Activated naive CD8-positive, alpha-beta T cell treated with anti-CD3 and anti-CD28 coated beads, Interleukin-2, amount 50 U/mL, for 16 hours (primary cell): Measurements from ENCODE around the gene RAPGEF3.
A peak's percentile ranks its signal among the peaks of the same experiment; 100 is the strongest.

Experiments used
- DNase-seq: peaks from one replicate; pipeline ENCODE4 v3.0.0-alpha.2; 2020; ENCODE audit warnings: low read depth, low spot score

RAPGEF3 gene

GRCh38 chr12:47758834-47759690 is at the start of gene RAPGEF3:
Gene RAPGEF3, minus strand, starts transcription at chr12:47758880. Its CDS starts 324 bp downstream, at chr12:47758556.
- DNase-seq, result peak; percentile 25

GRCh38 chr12:47808050-47808449 is 49.4 kb upstream of the RAPGEF3 start:
- peak; percentile 57 for DNase-seq

GRCh38 chr12:47807338-47807737 is 48.7 kb upstream of the RAPGEF3 start:
- DNase-seq, result no peak

DNA sequence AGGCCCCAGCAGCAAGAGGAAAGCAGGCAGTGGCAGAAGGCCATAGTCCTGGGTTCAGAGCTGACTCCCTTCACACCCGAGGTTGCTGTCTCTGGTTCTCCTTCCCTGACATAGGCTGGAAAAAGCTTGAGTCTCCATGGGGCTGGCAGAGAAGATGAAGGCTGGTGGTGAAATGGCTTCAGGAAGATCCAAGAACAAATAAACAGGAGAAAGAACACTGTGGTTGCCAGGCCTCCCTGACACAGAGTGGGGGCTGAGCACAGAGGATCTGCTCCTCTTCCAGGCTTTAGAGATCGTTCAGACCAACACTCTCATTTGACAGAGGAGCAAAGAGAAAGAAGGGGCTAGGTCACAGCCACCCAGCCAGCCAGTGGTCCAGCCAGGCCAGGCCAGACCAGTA is 46.7 kb upstream of the RAPGEF3 start:
- DNase-seq, result no peak

DNA sequence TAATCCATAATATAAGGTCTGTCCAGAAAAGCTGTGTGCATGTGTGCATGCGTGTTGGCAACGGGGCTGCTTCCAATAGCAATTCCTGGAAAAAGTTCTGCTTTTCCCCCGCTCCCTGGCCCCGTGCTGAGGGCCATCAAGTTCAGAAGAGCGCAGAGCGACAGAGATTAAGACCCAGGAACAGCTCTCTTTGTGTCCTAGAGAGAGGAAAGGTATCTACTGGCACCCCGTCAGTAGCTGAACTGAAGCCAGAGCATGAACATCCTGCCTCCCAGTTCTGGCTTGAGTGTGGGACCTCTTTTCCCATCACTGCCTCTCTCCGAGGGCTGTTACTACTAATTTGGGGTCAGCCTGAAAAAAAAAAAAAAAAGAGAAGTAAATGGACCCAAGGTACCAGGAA is 45.5 kb upstream of the RAPGEF3 start:
- DNase-seq, result no peak

DNA sequence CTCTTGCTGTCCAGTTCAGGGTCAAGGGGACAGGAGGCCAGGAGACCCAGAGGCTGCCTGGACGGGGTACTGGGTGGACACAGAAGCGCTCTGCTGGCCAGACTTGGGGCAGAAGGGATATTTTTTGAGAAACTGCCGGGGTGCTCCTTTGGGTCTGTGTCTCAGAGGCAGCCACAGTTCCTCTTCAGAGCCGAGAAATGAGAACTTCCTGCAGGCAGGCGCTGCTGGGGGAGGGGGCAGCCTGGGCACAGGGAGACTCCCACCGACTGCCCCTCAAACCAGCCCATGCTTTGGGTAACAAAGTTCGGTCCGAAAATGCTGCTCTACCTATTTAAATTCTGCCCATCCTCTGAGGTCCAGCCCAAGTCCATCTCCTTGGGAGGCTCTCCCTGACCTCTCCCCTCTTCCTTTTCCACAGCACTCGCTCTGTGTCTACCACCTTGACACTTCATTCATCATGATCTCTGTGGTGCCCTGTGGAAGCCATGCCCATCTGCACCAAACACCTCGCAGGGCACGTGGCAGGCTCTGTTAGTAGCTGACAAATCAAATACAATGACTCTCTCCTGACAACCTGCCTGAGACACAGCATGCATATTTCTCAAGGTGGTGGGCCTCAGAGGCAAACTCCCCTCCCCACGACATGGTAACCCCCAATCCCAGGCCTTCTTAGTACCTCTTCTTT is 44.7 kb upstream of the RAPGEF3 start:
- DNase-seq, result no peak

- DNase-seq, result no peak
Measured at GRCh38 chr12:47802312-47802711, 43.6 kb upstream of the RAPGEF3 start.

- no peak for DNase-seq
Measured at GRCh38 chr12:47801904-47802246, 43.2 kb upstream of the RAPGEF3 start.

DNA sequence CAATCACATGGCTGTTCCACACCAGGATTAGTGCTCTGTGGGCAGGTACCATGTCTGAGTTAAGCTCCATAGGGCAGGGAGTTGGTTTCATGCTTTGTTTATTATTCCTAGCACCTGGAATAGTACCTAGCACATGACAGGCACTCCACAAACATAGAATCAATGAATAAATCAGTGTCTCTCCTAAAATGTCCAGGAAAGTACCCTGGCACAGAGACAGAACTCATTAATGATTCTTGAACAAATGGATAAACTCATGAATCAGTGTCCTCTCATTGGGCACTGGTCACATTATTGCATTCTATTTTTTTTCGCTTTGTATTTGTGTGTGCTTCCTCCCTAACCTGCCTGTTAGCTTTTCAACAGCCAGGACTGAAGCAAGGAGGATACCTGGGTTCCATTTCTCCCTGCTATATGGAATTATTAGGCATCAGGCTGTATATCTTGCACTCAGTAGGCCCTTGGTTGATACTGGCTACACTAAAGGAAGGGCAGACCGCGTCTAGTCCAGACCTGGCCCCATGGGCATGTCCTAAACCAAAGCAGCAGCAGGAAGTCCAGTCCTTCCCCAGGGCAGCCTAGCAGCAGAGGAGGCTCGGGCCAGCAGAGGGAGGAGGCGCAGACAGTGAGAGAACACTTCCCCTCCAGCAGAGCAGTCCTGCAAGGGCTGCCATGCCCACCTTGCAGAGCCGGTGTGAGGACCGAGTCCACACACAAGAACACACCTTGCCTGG is 42.7 kb upstream of the RAPGEF3 start:
- DNase-seq, result no peak

GRCh38 chr12:47800582-47800981 is 41.9 kb upstream of the RAPGEF3 start:
- DNase-seq, result no peak

- no peak for DNase-seq
Measured at GRCh38 chr12:47799357-47799955, 40.8 kb upstream of the RAPGEF3 start.

DNA sequence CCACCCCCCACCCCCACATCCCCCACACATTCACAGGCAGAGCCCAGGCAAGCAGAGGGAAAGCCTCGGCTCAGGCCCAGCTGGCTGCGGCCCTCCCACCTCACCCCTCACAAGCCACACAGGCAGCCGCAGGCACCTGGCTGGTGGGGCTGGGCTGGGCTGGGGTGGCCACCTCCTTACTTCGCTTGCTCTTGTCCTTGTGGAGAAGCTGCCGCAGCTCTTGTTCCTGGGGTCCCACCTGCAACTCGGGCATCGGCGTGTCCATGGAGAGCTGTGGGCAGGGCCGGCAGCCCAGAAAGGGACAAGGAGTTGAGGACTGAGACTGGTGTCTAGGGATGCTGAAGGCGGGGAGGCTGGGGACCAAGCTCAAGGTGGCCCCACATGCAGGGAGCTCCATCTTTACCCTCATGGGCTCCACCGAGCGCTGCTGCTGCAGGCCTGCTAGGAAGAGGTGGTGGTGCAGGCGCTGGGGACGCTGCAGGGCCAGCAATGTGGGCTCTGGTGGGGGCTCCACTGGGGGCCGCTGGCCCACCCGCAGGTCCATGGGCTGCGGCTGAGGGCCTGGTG is 39.8 kb upstream of the RAPGEF3 start:
- DNase-seq, result no peak

DNA sequence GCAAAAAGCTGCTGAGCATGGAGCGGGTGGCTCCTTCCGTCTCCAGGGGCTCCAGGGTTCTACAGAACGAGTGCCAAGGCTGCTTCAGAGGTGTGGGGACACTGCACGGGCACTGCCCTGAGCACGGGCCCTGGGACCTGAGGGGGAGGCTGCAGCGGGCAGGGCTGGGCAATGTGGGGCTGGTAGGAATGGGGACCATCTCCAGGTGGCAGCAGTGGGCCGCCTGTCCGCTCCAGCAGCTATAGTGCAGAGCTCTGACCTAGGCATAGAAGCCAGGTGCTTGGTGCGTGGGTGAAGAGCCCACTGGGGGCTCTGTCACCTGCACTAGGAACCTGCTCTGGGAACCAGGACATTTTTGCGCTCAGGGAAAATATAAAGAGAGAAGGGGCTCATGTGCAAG is 38.8 kb upstream of the RAPGEF3 start:
- DNase-seq, result no peak

- DNase-seq, result no peak
Measured at GRCh38 chr12:47795814-47796411, 37.2 kb upstream of the RAPGEF3 start.

- no peak for DNase-seq
Measured at GRCh38 chr12:47795121-47795813, 36.6 kb upstream of the RAPGEF3 start.

DNA sequence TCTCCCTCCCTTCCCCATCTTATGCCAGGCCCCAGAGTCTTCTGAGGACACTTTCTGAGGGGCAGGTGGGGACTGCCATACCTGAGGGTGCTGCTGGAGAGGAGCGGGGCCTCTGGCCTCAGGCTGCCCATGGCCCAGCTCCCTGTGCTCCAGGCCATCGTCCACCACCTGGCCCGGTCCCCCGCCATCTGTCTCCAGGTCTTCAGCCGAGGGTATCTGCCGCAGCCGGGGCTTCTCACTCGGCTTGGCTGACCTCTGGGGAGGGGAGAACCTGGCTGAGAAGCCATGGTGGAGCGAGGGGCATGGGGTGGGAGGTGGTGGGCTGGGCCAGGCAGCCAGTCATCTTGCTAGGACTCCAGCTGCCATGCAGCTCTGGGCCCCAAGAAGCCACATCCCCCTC is 36.0 kb upstream of the RAPGEF3 start:
- no peak for DNase-seq

- DNase-seq, result no peak
Measured at GRCh38 chr12:47793015-47793681, 34.5 kb upstream of the RAPGEF3 start.

DNA sequence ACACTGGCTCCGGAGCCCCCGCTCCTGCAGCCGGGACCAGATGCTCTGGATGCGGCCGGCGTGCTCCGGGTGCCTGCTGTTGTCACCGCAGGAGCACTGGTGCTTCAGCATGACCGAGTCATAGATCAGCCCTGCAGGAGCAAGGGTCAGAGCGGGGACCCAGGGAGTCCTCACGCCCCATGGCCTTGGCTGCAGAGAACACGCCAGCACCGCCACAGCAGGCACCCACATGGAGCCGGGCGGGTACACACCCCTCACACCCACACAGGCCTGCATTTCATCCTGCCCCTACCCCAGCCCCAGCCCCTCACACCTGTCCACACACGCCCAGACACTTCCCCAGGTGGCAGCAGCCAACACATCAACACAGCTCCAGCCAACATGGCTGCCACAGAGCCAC is 33.2 kb upstream of the RAPGEF3 start:
- no peak for DNase-seq

GRCh38 chr12:47791351-47791746 is 32.7 kb upstream of the RAPGEF3 start:
- DNase-seq, result no peak

DNA sequence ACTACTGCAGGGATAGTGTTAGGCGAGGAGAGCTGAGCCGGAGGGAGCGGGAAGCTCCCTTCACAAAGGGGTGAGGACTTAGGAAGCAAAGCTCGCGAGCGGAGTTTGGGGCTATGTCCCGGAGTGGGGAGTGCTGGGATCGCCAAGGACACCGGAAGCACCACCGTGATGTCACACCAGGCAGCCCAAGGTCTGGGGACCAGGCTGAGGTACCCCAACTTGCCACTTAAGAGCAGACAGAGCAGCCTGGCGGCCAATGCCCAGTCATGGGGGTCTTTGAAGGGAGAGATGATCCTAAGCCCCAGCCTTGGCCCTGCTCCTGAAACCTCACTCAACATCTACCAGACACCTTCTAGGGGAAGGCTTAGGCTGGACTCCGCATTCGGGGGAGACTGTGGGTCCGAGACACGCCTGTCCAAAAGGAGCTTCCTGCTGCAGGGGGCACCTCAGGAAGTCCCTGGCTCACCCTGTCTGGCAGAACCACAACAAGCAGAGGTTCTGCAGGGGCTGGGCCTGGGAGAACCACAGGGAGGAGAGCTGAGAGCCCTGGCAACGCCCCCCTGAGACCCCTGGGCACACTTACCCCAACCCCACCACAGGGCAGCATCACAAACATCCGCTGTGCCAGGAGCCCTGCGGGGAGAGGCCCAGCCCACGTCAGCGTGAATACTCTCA is 32.1 kb upstream of the RAPGEF3 start:
- no peak for DNase-seq
